ENCODE measurements around the gene PIN1.
"Not testable (repeated sequence)": the region's sequence is repeated elsewhere in the genome, so short reads cannot be mapped to it uniquely, and the experiment has no call there.

Gene PIN1

DNA sequence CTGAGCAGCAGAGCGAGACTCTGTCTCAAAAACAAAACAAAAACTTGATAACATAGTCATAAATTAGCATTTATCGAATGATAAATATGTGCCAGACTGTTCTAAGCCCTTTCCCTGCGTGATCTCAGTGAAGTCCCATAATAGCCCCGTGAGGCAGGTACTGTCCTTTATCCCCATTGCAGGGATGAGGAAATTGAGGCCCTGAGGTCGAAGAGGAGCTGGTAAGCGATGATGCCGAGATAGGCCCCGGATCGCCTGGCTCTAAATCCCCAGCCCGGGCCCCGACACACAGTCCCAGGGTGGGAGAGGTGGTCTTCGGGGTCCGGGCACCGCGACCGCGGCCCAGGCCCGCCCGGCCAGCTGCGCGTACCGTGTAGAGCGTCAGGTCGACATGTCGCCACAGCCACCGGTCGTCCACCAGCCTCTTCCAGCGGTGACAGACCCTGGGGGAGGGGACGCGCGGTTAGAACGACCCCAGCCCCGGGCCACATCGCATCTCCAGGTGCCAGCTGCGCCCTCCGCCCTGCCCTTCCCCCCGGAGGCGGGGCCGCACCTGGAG, 16.9 kb upstream of the PIN1 start:
- DNase-seq (ENCODE audit: extremely low read depth in 1 of 2, low read depth in 1 of 2) = no peak

DNA sequence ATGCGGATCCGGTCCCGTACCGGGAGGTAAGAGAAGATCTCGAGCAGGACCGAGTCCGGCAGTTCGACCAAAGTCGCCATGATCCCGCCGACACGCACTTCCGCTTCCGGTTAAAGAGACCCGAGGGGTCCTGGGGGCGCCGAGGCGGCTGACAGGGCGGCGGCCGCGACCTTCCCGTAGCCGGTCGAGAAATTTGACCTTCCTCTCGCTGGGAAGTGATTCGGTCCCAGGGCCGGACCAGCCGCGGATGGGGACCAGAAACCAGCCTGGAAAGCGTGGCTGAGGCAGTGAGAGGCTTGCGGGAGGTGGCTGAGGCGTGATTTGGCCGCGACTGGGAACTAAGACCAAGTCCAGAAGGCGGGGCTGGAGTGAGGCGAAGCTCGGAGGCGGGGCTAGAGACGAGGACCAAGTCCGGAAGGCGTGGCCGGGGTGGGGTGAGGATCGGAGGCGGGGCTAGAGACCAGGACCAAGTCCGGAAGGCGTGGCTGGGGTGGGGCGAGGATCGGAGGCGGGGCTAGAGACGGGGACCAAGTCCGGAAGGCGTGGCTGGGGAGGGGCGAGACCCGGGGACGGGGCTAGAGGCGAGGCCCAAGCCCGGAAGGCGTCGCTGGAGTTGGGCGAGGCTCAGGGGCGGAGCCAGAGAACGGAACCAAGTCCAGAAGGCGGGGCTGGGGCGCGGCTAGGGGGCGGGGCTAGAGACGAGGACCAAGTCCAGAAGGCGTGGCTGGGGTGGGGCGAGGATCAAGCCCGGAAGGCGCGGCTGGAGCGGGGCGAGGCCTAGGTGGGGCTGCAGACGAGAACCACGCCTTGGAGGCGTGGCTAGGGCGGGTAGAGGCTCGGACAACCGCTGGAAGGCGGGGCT, 16.2 kb upstream of the PIN1 start, which contains the start of gene FBXL12:
TSS of gene FBXL12 (minus strand) at position 346 of the 862 bp plus-strand sequence. CDS start at position 80, 266 bp downstream.
- DNase-seq (ENCODE audit: extremely low read depth in 1 of 2, low read depth in 1 of 2) = peak; percentile 100

- no peak for DNase-seq (ENCODE audit: extremely low read depth in 1 of 2, low read depth in 1 of 2)
Observed at GRCh38 chr19:9819596-9819909, 15.6 kb upstream of the PIN1 start.

DNA sequence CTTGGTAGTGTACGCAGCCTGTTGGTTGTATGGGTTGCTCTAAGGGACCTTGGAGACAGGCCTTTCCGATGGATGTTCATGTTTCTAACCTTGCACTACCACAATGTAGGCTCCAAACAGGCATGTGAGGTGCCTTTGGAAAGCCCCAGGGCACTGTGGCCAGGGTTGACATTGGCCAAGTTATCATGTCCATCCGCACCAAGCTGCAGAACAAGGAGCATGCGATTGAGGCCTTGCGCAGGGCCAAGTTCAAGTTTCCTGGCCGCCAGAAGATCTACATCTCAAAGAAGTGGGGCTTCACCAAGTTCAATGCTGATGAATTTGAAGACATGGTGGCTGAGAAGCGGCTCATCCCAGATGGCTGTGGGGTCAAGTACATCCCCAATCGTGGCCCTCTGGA, 15.1 kb upstream of the PIN1 start:
- not testable (repeated sequence) for DNase-seq (ENCODE audit: extremely low read depth in 1 of 2, low read depth in 1 of 2)

- DNase-seq (ENCODE audit: extremely low read depth in 1 of 2, low read depth in 1 of 2) = no peak
Observed at GRCh38 chr19:9823816-9824215, 11.3 kb upstream of the PIN1 start.

DNA sequence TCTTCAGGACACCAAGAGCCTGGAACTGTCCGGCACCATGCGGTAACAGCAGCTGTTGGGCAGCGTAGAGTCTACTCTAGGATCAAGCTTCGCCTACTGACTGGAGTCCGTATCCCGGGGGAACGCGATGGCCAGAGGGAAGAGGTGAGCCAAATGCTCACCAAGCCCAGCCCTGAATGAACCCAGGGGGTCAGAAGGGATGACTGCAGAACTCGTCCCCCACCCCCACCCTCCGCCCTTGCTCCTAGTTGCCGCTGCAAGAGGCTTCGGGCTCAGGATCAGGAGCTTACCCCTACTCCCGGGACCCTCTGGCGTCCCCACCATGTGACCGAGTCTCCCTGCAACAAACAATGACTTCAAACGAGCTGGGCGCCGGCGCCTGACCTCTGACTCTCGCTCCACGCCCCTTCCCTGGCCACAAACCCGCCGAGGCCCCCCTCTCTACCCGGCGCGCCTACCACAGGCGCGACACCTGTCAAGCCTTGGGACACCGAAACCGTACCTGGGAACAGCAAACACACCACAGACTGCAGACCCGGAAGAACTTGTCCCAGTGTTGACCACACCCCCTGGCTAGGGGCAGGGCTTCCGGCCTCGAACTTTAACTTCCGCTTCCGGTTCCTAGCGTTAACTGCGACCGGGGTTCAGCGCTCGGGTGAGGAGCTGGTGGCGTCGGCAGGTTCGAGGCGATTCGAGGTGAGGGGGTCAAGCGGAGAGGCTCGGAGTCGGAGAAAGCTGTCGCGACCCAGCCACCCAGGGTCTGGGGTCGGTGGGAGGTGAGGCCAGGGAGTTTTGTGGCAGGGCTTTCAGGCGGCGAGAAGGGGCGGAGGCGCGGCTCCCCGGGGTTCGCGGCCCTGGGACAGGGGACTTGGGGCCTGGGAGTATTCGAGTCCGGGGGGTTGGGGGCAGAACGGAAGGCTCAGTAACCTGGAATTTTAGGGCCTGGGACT, 7.6 kb upstream of the PIN1 start, which contains the start of gene UBL5:
TSS of gene UBL5 (plus strand) at position 630 of the 950 bp plus-strand sequence. CDS start 420 bp downstream, outside the sequence.
- DNase-seq (ENCODE audit: extremely low read depth in 1 of 2, low read depth in 1 of 2) = peak; percentile 67 to 80

DNA sequence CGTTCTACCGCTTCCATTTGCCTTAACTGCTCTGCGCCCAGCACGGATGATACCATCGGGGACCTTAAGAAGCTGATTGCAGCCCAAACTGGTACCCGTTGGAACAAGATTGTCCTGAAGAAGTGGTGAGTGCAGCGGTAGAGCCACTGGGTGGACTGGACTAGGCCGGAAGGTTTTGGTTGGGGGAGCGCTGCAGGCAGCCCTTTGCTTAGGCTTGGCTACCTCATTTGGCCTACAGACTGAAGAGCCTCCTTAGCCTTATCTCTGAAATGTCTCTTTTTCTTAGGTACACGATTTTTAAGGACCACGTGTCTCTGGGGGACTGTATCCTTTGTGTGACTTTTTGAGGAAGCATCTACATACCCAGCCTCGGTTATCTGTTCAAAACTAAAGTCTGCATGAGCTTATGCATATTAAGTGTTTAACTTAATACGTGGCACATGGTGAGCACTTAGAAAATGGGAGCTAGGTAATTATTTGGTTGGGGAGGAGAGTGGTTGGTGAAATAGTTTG, 6.5 kb upstream of the PIN1 start:
- no peak for DNase-seq (ENCODE audit: extremely low read depth in 1 of 2, low read depth in 1 of 2)

DNA sequence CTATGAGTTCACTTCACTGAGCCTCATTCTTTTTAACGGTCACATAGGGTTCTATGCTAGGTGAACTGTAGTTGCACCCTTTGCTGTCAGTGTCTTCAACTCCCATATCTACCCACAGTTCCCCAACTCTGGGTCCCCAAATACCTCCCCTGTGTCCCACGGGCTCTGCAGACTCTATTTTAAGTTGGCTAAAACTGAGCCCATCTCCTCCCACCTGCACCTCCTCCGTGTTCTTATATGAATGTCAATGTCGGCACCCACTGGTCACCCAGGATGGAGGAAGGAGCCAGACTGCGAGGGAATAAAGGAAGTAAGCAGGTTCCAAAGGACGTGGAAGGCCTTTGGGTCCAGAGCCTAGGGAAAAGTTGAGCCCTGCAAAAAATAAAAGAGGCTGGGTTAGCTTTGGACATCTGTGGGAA, 802 bp upstream of the PIN1 start:
- no peak for DNase-seq (ENCODE audit: extremely low read depth in 1 of 2, low read depth in 1 of 2)

GRCh38 chr19:9835507-9835949, 410 bp downstream of the PIN1 start:
- DNase-seq (ENCODE audit: extremely low read depth in 1 of 2, low read depth in 1 of 2) = no peak

DNA sequence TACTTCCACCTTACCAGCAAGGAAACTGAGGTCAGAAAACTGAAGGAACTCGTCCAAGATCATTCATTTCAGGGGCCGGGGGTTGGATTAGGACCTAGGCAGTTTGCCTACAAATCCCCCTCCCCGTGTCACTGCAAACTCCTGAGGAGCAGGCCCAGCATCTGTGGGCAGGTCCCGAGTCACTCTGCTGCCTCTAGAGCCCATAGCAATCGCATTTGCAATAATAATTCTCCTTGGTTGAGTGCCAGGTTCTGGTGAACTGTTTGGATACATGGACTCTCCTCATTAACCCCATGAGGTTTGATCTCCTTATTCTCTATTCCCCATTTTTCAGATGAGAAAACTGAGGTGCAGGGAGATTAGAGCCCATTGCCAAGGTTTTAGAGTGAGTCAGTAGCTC, 903 bp downstream of the PIN1 start:
- DNase-seq (ENCODE audit: extremely low read depth in 1 of 2, low read depth in 1 of 2) = no peak

DNA sequence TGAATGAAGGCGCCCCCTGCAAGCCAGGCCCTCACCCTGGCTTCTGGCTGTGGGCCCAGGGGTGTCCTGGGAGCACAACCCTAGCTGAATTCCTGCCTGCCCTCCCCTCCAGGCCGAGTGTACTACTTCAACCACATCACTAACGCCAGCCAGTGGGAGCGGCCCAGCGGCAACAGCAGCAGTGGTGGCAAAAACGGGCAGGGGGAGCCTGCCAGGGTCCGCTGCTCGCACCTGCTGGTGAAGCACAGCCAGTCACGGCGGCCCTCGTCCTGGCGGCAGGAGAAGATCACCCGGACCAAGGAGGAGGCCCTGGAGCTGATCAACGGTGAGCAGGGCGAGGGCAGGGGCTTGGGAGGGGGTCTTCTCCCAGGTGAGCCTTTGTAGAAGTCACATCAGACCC, 3.2 kb downstream of the PIN1 start:
- DNase-seq (ENCODE audit: extremely low read depth in 1 of 2, low read depth in 1 of 2) = no peak

DNA sequence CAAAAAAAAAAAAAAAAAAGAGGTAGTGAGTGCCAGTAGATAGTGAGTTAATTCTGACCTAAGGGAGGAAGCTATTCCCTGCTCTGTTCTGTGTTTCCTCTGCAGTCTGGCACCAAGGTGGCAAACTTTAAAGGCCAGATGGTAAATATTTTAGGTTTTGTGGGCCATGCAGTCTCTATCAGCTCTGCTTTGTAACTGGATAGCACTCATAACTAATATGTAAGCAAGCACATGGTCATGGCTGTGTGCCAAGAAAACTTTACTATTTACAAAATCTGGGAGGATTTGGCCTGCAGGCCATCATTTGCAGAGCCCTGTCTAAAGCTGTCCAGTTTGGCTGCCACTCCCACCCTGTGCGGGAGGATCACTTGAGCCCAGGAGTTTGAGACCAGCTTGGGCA, 4.3 kb downstream of the PIN1 start:
- no peak for DNase-seq (ENCODE audit: extremely low read depth in 1 of 2, low read depth in 1 of 2)

- DNase-seq (ENCODE audit: extremely low read depth in 1 of 2, low read depth in 1 of 2) = no peak
Observed at GRCh38 chr19:9842834-9843625, 7.9 kb downstream of the PIN1 start.

- DNase-seq (ENCODE audit: extremely low read depth in 1 of 2, low read depth in 1 of 2) = not testable (repeated sequence)
Observed at GRCh38 chr19:9843626-9844273, 8.6 kb downstream of the PIN1 start.

GRCh38 chr19:9847087-9847671, 12.1 kb downstream of the PIN1 start:
- DNase-seq (ENCODE audit: extremely low read depth in 1 of 2, low read depth in 1 of 2) = no peak

DNA sequence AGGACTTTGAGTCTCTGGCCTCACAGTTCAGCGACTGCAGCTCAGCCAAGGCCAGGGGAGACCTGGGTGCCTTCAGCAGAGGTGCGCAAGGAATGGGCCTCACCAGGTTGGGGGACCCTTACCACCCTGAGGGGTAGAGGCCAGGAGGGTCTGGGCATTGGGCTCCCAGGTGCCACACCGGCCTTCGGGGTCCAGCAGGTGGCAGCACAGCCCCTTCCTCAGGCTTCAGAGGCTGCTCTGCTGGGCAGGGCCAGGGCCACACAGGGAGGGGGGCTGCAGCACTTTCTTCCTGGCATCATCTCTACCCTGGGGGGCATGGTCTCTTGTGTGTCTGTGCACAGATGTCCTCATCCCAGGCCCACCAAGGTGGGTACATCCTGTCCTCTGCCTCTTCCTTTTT, 12.9 kb downstream of the PIN1 start:
- DNase-seq (ENCODE audit: extremely low read depth in 1 of 2, low read depth in 1 of 2) = peak in 1 of 2 donors; percentile 28

DNA sequence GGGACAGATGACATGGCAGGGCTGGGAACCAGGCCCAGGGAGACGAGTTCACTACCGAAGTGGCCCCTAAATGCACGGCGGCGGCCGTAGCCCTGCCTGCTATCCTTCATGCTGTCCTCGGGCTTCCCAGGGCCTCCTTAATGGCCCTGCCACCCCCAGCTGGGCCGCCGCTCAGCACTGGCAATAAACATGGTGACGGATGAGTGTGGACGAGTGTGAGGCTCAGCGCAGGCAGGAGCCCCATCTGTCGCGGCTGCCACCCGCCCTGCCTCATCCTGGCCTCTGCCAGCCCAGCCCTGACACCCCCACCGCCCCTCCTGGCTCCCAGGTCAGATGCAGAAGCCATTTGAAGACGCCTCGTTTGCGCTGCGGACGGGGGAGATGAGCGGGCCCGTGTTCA, 13.6 kb downstream of the PIN1 start:
- DNase-seq (ENCODE audit: extremely low read depth in 1 of 2, low read depth in 1 of 2) = no peak

- DNase-seq (ENCODE audit: extremely low read depth in 1 of 2, low read depth in 1 of 2) = no peak
Observed at GRCh38 chr19:9849791-9850190, 14.7 kb downstream of the PIN1 start.

- no peak for DNase-seq (ENCODE audit: extremely low read depth in 1 of 2, low read depth in 1 of 2)
Observed at GRCh38 chr19:9850235-9850959, 15.3 kb downstream of the PIN1 start.

All from activated CD8-positive, alpha-beta memory T cell treated with anti-CD3 and anti-CD28 coated beads for 1 hour (primary cell).